Forelimb muscle (tissue), 1 donor: ENCODE data around the gene VAMP5. TPM values are rescaled to one million over a fixed set of nuclear protein-coding genes. Genes with fewer than 3 reads are reported as not detected.
"Not testable (repeated sequence)": the region's sequence is repeated elsewhere in the genome, so short reads cannot be mapped to it uniquely, and the experiment has no call there.

ENCODE experiments used
- DNase-seq: peaks from one replicate; pipeline ENCODE4 v3.0.0-alpha.2; 2013; ENCODE audit warnings: low read depth
- polyA plus RNA-seq: library from polyadenylated mRNA; unstranded; fragments of 120-200 nt; gene quantifications from one replicate; pipeline ENCODE4 v1.2.1, GENCODE V29; 2013; ENCODE audit not compliant: insufficient read length

Gene VAMP5
- polyA plus RNA-seq, 1 donor, result 43.5 TPM

DNA sequence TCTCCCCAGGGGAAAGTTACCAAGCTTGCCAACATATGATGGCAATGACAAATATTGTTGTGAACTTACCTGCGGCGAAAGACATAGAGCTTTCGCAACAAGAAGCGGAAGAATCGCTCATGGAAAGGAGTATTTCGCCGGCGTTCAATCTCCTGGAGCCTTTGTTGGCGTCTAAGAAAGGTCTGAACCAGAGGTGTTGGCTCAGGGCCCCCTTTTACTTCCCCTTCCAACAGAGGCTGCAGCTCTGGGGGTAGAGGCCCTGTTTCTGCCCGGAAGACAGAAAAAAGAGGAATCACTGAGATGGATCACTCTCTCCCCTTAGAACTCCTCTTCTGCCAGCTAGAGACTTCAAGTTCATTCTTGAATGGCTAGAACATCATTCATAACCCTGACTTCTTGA lies 33.7 kb upstream of the VAMP5 start:
- DNase-seq, result no peak

DNA sequence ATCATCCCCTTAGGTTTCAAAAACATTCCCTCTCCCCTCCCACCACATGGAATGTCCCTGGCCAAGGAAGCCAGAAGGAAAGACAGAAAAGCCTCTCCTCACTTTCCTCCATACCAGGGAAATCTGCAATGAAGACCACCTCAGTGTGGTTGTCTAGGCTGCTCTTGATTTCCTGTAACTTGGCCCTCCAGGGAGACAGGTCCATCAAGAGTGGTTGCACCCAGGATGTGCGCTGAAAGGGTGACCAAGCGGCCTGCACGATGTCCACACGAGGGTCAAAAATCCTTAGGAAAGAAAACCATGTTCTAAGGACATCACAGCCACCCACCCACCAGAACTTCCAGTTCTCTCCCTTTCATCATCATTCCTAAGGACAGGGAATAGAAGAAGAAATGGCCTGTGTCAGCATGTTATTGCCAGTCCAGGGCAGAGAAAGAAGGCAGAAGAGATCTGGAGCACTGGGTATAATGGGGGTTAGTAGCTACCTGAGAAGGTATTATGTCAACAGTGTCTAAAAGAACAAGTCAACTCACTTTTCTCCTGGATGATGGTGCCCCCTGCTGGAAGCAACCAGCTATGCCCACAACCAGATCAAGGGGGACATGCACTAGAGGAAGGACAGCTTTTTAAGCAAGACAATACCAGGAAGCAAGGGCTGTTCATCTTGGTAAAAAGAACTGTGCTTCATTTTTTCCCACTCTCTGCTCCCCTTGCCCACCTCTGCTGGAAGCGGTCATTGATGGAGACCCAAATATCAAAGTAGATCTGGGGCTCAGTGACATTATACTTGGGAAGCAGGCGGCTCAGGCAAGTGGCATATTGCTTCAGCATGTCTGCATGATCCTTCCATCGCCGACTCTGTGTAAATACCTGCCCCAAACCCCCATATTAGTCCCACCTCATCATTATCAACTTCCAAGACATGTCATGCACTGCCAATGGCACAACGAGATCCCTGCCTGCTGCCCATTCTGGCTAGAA lies 32.2 kb upstream of the VAMP5 start:
- peak; percentile 46 for DNase-seq

DNA sequence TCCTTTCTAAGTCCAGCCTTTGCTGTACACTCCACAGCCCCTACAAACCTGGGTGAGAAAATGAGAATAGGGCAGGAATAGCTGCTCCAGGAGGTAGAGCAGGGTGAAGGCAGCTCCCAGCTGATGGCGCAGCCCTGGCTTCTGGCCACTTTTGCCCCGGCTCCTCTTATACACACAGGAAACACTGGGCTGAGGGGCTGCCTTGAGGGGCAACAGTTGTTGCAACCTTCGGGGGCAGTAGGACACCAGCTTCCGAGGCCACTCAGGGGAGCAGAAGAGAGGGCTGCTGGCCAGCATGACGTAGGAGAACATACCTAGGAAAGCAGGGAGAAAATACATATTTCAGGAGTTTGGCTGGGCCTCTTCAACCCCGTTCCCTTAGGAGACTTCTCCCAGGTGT lies 31.0 kb upstream of the VAMP5 start:
- DNase-seq, result no peak

DNA sequence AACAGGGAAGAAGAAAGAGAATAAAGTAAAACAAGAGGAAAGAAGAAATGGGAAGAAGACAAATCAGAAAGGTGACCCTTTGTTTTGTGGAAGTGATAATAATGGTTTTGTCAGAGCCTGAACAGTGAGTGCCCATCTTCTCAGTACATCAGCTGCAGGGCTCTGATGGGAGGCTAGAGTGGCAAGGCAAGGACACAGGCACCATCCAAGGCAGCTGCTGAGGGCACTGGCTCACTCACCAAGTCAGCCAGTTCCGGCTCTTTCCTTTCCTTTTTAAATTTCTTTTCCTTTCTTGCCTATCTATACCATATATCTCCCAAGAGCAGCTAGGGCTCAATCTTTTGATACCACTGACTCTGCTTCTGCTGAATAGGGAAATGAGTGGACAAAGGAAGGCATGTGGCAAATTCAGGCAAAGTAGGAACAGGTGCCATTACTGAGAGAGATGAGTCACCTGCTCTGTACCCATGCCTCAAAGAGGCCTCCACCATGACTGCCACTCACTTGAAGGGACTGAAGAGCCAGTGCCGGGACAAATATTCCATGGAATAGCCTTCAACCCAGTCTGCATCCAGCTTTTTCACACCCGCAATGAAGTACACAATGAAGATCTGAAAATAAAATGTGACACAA lies 29.1 kb upstream of the VAMP5 start:
- DNase-seq, result no peak

DNA sequence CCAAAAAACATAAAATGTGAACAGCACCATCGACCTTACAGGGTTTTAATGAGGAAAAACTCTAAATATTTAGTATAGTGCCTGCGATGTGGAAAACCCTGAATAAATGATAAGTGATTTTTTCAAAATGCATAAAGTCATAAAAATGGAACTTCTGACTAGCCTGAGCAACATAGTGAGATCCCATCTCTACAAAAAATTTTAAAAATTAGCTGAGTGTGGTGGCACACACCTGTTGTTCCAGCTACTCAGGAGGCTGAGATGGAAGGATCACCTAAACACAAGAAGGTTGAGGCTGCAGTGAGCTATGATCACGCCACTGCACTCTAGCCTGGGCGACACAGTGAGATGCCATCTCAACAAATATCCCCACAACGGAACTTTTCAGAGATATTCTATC lies 27.1 kb upstream of the VAMP5 start:
- no peak for DNase-seq

DNA sequence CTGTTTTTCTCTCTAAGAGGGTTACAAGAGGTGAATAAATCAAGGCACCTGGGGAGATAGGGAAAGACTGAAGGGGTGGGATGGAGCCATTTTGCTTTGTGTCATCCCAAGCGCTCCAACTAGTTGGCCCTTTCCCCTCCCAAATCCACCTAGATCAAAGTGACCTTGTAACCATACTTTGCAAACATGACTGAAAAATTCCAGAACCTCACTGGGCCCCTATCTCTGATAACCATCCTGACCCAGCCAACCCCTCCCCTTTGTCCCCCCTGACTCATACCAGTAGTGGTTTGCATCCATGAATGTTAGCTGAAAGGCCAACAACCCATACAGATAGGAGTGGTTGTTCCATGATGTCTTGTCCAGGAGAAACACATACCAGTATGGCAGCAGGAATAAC lies 26.1 kb upstream of the VAMP5 start:
- no peak for DNase-seq

DNA sequence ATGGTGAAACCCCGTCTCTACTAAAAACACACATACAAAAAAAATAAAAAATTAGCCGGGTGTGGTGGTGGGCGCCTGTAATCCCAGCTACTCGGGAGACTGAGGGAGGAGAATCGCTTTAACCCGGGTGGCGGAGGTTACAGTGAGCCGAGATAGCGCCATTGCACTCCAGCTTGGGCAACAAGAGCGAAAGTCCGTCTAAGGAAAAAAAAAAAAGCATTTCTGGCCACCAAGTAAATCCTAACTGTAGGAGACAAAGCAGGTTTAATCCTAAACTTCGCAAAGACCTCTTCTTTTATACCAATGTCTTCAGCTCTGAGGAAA lies 23.9 kb upstream of the VAMP5 start:
- not testable (repeated sequence) for DNase-seq

DNA sequence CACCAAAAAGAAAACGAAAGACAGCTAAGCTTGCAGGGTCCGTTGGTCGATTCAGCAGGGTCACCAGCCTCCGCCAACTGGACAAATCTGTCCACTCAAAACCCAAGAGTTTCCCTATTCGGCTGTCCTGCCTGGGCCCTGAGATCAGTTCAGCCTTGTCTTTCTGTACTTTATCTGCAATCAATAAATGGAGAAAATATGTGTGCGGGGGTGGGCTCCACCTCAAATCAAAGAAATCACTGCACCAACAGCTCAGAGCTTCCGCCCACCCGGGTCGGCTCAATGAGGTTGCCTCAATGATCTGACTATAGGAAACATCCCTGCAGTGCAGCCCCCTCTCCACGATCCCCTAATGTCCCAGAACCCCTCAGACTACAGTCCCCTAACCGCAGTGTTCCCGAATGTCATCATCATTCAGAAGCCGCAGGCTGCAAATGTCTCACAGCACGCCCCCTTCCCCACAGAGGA lies 23.4 kb upstream of the VAMP5 start:
- no peak for DNase-seq

DNA sequence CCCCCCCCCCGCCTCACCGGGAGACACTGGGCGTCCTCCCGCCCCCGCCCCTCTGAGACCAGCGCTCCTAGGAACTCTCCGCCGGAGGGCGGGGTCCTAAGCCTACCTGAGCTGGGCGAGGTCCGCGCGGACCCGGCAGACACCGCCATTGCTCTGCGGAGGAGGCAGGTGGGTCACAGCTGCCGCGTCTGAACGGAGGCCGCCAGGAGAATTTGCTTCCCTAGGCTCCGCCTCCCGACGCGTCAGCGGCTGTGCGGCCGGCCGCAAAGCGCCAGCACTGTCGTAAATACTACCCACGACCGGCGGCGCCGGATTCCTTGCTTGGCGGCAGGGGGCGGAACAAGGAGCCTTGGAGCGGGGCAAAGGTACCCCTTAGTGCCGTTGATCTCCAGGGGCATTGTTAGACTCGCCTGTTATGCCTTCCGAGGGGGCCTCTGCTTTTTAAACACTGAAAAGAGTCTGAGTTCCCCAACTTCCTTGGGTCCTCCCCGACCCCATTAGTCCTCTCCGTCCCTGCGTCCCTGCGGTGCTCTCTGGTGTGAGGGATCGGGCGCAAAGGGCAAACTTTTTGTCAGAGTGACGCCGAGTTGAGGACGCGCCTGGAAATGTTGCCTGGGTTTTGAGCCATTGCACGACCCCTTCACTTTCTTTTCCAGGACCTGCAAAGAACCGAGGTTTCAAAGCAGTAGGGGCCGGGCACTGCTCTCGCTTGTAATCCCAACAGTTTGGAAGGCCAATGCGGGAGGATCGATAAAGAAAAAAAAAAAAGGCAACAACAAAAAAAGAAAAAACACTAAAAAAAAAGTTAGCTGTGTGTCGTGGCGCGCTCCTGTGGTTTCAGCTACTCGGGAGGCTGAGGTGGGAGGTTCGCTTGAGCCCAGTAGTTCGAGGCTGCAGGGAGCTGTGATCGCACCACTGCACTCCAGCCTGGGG lies 22.7 kb upstream of the VAMP5 start, which contains the start of gene GGCX:
Gene GGCX, minus strand, starts transcription at position 214 of the 933 bp plus-strand sequence. Its CDS starts 65 bp downstream, at position 149.
- DNase-seq, result peak; percentile 92

DNA sequence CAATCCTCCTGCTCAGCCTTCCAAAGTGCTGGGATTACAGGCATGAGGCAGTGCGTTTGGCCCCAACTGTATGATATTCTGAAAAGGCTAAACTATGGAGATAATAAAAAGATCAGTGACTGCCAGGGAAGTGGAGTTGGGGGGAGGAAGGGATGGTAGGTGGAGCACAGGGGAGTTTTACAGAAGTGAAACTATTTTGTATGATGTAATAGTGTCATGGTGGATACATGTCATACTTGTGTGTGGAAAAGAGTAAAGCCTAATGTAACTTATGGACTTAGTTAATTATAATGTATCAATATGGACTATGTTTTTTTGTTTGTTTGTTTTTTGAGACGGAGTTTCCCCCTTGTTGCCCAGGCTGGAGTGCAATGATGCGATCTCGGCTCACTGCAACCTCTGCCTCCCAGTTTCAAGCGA lies 20.1 kb upstream of the VAMP5 start:
- DNase-seq, result no peak

DNA sequence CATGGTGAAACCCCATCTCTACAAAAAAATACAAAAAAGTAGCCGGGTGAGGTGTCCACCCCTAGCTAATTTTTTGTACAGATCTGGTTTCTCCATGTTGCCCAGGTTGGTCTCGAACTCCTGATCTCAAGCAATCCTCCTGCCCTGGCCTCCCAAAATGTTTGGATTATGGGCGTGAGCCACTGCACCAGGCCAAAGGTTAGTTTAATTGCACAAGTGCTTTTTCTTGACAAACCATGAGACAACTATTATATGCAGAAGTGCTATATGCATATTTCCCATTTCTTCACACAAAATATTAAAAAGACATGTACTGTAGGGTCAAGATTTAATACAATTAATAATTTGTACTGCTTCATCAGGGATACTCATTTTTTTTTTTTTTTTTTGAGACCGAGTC lies 18.0 kb upstream of the VAMP5 start:
- DNase-seq, result no peak

DNA sequence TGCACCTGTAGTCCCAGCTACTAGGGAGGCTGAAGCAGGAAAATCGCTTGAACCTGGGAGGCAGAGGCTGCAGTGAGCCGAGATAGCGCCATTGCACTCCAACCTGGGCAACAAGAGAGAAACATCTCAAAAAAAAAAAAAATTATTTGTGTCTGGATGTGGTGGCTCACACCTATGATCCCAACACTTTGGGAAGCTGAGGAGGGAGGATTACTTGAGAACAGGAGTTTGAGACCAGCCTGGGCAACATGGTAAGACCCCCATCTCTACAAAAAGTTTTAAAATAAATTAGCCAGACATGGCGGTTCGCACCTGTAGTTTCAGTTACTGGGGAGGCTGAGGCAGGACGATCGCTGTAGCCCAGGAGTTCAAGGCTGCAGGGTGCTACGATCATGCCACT lies 8.5 kb upstream of the VAMP5 start:
- no peak for DNase-seq

DNA sequence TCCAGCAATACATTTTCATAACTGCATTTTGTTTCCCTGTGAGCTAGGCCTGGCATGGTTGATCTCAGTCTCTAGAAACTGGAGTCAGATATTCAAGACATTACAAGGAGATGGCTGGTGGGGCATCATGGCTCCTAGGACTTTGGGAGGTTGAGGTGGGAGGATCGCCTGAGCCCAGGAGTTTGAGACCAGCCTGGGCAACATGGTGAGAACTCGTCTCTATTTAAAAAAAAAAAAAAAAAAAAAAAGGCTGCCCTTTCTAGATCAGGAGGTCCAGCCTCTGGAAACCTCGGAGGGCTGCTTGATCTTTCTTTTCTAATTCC lies 7.2 kb upstream of the VAMP5 start:
- no peak for DNase-seq

DNA sequence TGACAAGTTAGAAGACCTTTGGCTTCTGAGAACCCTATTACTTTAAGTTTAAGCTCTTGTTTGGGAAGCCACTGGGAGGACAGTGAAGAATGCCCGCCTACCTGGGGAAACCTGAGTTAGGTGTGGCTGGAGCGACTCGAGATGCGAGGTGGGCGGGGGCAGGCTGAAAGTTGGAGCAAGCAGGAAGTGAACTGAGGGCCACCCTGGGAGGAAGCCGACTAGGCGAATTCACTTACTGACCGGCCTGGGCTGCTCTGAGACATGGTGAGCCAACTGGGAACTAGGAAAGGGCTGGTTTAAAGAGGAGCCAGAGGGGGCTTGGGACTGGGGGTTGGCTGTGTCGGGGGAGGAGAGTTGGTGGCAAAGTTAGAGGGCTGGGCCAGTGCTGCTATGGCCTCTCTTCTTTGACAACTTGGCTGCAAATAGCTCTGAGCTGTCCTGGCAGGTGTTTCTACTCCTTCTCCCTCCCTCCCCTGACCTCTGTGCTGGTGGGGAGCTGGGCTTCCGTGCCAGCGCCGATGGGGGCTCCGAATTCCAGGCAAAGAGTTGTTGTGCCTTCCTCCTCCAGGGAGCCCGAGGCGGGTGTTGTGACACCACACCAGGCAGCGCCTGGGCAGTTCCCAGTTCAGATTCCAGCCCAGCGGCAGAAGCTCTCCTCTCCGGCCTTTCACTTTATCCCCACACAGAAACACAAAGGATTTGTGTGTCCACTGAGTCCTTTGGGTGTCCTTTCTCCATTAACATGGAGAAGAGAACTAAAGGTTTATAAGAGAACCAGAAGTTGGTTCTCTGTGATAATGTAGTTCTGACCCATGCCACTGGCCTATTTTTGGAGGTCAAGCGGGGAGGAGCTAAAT lies 6.6 kb upstream of the VAMP5 start, which contains the start of gene VAMP8:
Gene VAMP8, plus strand, starts transcription at position 201 of the 857 bp plus-strand sequence. Its CDS starts 61 bp downstream, at position 262.
- no peak for DNase-seq

DNA sequence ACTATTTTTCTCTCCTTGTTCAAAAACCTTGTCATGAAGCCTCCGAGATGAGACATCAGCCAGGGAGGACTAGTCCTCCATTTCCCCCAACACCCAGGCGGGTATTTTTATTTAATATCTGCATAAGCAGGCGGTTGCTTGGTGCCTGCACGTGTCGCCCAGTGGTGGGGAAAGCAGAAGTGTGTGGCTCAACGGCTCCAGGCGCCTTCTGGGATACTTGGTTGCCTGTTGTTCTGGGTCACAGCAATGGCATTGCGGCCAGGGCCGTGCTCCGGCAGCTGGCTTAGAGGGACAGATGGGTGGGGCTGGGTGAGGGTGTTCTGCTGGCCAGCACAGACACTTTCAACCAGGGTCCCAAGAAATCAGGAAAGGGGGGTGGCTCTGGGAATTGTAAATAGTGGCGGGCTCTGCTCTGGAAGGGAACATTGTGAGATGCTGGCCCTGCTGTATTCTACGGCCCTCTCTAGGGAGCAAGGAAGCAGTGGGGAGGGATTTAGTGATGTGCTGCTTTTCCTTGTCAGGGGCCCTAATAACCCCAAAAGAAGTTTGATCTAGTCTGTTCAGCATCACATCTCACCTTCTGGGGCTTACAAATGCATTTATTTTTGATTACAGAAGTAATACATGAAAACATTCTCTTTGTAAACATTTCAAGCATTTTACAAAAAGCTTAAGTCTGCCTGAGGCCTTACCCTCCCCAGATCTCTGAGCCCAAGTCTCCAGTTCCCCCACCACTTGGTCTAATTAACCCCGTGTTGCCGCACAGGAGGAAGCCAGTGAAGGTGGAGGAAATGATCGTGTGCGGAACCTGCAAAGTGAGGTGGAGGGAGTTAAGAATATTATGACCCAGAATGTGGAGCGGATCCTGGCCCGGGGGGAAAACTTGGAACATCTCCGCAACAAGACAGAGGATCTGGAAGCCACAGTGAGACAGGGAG lies 5.7 kb upstream of the VAMP5 start:
- no peak for DNase-seq

DNA sequence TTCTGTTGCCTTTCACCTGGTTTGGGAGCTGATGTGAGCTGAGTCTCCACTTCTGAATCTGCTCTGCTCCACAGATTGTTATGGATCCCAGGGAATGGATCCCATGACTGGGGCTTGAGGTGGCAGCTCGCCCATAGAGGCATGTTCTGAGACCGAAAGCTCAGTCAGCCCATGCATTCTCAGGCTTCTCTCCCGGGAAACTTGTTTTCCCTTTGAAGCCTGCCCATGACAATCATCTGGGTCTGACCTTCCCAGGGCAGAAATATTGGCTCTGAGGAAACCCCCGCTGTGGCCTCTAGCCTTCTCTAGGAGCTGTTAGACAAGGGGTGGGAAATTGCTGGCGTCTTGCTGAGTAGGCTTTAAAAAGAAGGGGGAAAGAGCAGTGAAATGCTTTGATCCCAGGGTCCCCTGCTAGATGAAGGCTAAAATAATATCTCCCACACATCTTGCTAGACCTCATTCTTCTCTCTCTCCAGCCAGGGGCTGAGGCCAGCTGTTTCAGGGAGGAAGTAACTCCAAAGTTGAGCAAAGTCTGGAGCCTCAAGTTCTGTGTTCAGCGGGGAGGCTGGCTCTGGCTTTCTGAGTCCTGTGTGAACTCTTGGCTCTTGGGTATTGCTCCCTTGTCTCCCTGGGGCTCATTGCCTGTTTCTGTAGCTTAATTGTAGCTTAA lies 4.8 kb upstream of the VAMP5 start:
- DNase-seq, result no peak

DNA sequence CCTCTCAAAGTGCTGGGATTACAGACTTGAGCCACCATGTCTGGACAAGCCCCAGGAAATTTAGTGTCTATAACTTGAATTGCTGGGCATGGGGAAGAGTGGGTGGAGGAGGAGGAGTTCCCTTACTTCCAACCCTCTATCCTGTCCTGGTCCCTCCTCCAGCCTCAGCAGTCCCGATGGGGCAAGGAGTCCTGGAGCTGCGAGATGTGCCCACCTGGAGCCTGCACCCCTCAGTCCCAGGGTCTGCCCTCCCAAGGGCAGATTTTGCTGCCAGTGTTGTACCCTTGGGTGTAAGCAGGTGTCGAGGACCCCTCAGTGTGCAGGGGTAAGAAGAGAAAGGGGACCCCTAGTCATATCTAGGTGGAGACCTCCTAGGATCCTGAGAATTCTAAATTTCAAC lies 4.0 kb upstream of the VAMP5 start:
- DNase-seq, result no peak

DNA sequence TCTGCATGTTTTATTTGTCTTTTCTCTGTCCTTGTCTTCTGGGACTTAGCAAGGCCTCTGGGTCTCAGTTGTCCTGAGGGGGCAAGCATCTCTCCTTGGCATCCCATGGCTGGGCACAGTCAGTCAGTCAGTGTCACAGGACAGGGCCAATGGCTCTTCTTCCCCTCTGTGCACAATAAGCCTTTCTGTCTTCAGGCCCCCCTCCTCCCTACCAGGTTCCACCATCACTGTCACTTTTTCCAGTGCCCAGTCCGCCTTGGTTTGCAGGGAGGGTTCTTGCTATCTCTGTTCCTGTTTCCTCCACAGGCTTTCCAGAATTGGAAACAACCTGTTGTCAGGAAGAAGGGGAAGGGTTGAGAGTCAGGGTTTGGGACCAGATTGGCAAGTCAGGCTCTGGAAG lies 1.7 kb upstream of the VAMP5 start:
- no peak for DNase-seq

DNA sequence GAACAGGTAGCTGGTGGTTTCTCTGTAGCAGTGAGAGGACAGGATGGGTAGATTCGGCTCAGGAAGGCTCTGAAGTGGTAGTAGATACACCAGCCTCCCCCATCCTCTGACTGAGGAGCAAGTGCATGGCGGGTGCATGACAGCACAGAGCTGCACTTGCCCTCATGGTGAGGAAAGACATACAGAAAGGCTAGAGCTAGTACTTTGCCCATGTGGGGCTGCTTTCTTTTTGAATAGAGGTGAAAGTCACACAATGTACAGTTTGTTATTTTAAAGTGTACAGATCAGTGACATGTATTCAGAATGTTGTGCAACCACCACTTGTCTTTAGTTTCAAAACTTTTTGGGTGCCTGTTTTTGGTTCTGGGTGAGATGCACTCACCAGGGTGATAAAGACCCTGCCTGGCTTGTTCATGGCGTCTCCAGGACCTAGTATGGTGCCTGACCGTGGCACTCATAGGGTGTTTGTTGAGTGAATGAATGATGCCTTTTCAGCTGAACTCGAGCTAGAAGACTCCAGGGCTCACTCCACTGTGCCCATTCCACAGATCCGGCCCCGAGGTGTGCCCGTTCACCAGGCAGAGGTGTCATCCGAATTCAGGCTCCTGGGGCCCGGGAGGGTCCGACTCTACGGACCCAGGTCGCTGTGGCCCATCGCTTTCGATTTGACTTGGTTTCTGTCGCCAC lies 421 bp upstream of the VAMP5 start:
- no peak for DNase-seq
